PC-3 (cell line): ENCODE measurements around the gene PRPF39. TPM values are rescaled to one million over a fixed set of nuclear protein-coding genes. Genes with fewer than 3 reads are reported as not detected.
A peak's percentile ranks its signal among the peaks of the same experiment; 100 is the strongest.

Experiments
- ATAC-seq: fragments of 200-7000 bp; cut with Tn5 transposase; 2 replicates; pipeline ENCODE4 v1.9.1; 2020; ENCODE audit warnings: mild to moderate bottlenecking, moderate library complexity
- BruUV-seq: library from RNA; stranded (reverse); fragments of 400-500 nt; replicated peaks from 2 replicates; lab custom pipeline; 2021; lab: Mats Ljungman, UMichigan
- CTCF ChIA-PET: fragments of 300-600 bp; sonication (Branson Sonifier 250); formaldehyde crosslinking; loops from one replicate; lab custom pipeline; 2022; ENCODE audit warnings: antibody characterized with exemption; lab: Charles Lee
- POLR2A ChIA-PET: fragments of 300-600 bp; sonication (Branson Sonifier 250); formaldehyde crosslinking; loops from one replicate; lab custom pipeline; 2022; ENCODE audit warnings: antibody characterized with exemption; ENCODE audit not compliant: unreplicated experiment; lab: Charles Lee
- DNase-seq: peaks from one replicate; pipeline ENCODE4 v3.0.0-alpha.2; 2015
- H2AFZ ChIP-seq: fragments of 300-600 bp; sonication (generic); 2 replicates; pipeline ENCODE4 v1.6.0; 2016; ENCODE audit warnings: antibody characterized with exemption, low read length
- H3F3A ChIP-seq: fragments of 300-600 bp; sonication (generic); one replicate; pipeline ENCODE4 v1.6.0; 2017; ENCODE audit warnings: antibody characterized with exemption, low read length, control low read depth, mild to moderate bottlenecking; ENCODE audit not compliant: unreplicated experiment
- H3K27ac ChIP-seq: fragments of 300-600 bp; sonication (generic); 2 replicates; pipeline ENCODE4 v1.5.1; 2016; ENCODE audit warnings: mild to moderate bottlenecking, low read length
- H3K27me3 ChIP-seq: fragments of 300-600 bp; sonication (generic); 2 replicates; pipeline ENCODE4 v1.6.1; 2016; ENCODE audit warnings: low read length, mixed read lengths
- H3K36me3 ChIP-seq: fragments of 300-600 bp; sonication (generic); 2 replicates; pipeline ENCODE4 v1.6.1; 2016; ENCODE audit warnings: low read depth, mixed run types, low read length, mixed read lengths
- H3K4me1 ChIP-seq: fragments of 300-600 bp; sonication (generic); 2 replicates; pipeline ENCODE4 v1.5.1; 2016; ENCODE audit warnings: low read length; ENCODE audit not compliant: insufficient read depth
- H3K4me2 ChIP-seq: fragments of 300-600 bp; sonication (generic); 2 replicates; pipeline ENCODE4 v1.6.0; 2016; ENCODE audit warnings: low read length
- H3K4me3 ChIP-seq: fragments of 300-600 bp; sonication (generic); 2 replicates; pipeline ENCODE4 v1.5.1; 2016; ENCODE audit warnings: mild to moderate bottlenecking, low read length, mixed read lengths
- H3K79me2 ChIP-seq: fragments of 300-600 bp; sonication (generic); 2 replicates; pipeline ENCODE4 v1.6.1; 2017; ENCODE audit warnings: low read length, mixed read lengths
- H3K9ac ChIP-seq: fragments of 300-600 bp; sonication (generic); 2 replicates; pipeline ENCODE4 v1.6.0; 2016; ENCODE audit warnings: mild to moderate bottlenecking, low read length
- H3K9me2 ChIP-seq: fragments of 300-600 bp; sonication (generic); replicated peaks from 2 replicates; pipeline ENCODE4 v1.6.1; 2016; ENCODE audit warnings: mixed run types, low read length, mixed read lengths
- H3K9me3 ChIP-seq: fragments of 300-600 bp; sonication (generic); 2 replicates; pipeline ENCODE4 v1.6.1; 2016; ENCODE audit warnings: low read length, mixed read lengths
- H4K20me1 ChIP-seq: fragments of 300-600 bp; sonication (generic); 2 replicates; pipeline ENCODE4 v1.6.1; 2016; ENCODE audit warnings: low read length, mixed read lengths
- CTCF ChIP-seq: fragments of 300-600 bp; sonication (generic); conservative IDR thresholded peaks from 2 replicates; pipeline ENCODE4 v1.5.1; 2017; ENCODE audit warnings: antibody characterized with exemption, low read depth, mild to moderate bottlenecking, low read length
- EZH2 ChIP-seq: fragments of 300-600 bp; sonication (generic); IDR thresholded peaks from one replicate; pipeline ENCODE4 v1.6.1; 2017; ENCODE audit warnings: antibody characterized with exemption, mild to moderate bottlenecking, low read length; ENCODE audit not compliant: unreplicated experiment
- EZH2phosphoT487 ChIP-seq: fragments of 300-600 bp; sonication (generic); IDR thresholded peaks from 2 replicates; pipeline ENCODE4 v1.6.1; 2018; ENCODE audit warnings: mild to moderate bottlenecking, antibody characterized with exemption, low read length, borderline replicate concordance
- intact Hi-C: fragments of 100-400 bp; cut with micrococcal nuclease; formaldehyde crosslinking; loops from 2 replicates; pipeline ENCODE4 v1.9.0; 2023
- total RNA-seq: library from RNA; depleted of rRNA; stranded (reverse); fragments of >200 nt; gene quantifications from 2 replicates; pipeline ENCODE4 v1.2.3, GENCODE V29; 2014

The PRPF39 gene
- total RNA-seq, 1 experiment from 2014 or later = 19.2 TPM

GRCh38 chr14:45084946-45085346 lies 1.0 kb downstream of the PRPF39 start:
- H3K4me2 ChIP-seq = peak overlapping the region; percentile 88
- no peak overlapping the region for H3K27ac ChIP-seq
- no TSS peak for BruUV-seq
- intact Hi-C loops = loop anchor here (1.0 kb wide), 3 partner anchors 11 to 124 kb away; partner anchors contain the start of genes FANCM and KLHL28
- no peaks in the 10 kb centered on the region for H3K9me3 ChIP-seq
- peaks cover 53% of the 10 kb centered on the region for H4K20me1 ChIP-seq
- TF ChIP-seq EZH2phosphoT487 (no peak), CTCF (no peak), EZH2 (no peak)
- H3K9me2 ChIP-seq = no peaks in the 10 kb centered on the region
- ChIA-PET POLR2A (interaction anchor here (0.8 kb wide), 1 partner anchor 28 kb away, joined by 3 read pairs; no protein-coding TSS in a partner anchor), CTCF (no interaction called here)
- no peaks in the 10 kb centered on the region; the same call in 1 of the 2 replicates for H3K36me3 ChIP-seq
- ATAC-seq (no peak; the same call in 1 of the 2 replicates), DNase-seq (peak; percentile 15)
- no peaks in the 10 kb centered on the region for H3K27me3 ChIP-seq
- peak overlapping the region; percentile 99 for H3K4me3 ChIP-seq
- no peak overlapping the region for H2AFZ ChIP-seq
- H3K79me2 ChIP-seq = peaks cover 60% of the 10 kb centered on the region
- H3K9ac ChIP-seq = peak overlapping the region; percentile 97
- no peaks in the 10 kb centered on the region for H3F3A ChIP-seq
- H3K4me1 ChIP-seq = peaks cover 37% of the 10 kb centered on the region

- H3K9ac ChIP-seq = no peak overlapping the region
- ATAC-seq (peak; percentile 68), DNase-seq (peak; percentile 39)
- H3K4me1 ChIP-seq = peaks cover 49% of the 10 kb centered on the region
- H3F3A ChIP-seq = peaks cover 3% of the 10 kb centered on the region
- BruUV-seq = no TSS peak
- H3K27me3 ChIP-seq = no peaks in the 10 kb centered on the region
- H2AFZ ChIP-seq = no peak overlapping the region
- H4K20me1 ChIP-seq = peaks cover 66% of the 10 kb centered on the region
- no peaks in the 10 kb centered on the region for H3K9me2 ChIP-seq
- ChIA-PET CTCF (no interaction called here), POLR2A (interaction anchor here (0.5 kb wide), 1 partner anchor 113 kb away, joined by 4 read pairs; no protein-coding TSS in a partner anchor)
- no peaks in the 10 kb centered on the region for H3K9me3 ChIP-seq
- H3K79me2 ChIP-seq = peaks cover 99% of the 10 kb centered on the region
- H3K4me3 ChIP-seq = no peak overlapping the region
- no peak overlapping the region for H3K27ac ChIP-seq
- intact Hi-C loops = no loop called here
- TF ChIP-seq EZH2 = no peak
- TF ChIP-seq CTCF = no peak
- no peak for TF ChIP-seq EZH2phosphoT487
- H3K36me3 ChIP-seq = peaks cover 9% of the 10 kb centered on the region
- peak overlapping the region; percentile 14 for H3K4me2 ChIP-seq
These were observed 5.9 kb downstream of the PRPF39 start for GRCh38 chr14:45089813-45090212.

GRCh38 chr14:45091710-45092109 lies 7.8 kb downstream of the PRPF39 start:
- H3K4me2 ChIP-seq = no peak overlapping the region
- no peak for ATAC-seq
- H4K20me1 ChIP-seq = peaks cover 47% of the 10 kb centered on the region

More at GRCh38 chr14:45091710-45092109, 7.8 kb downstream of the PRPF39 start:
- Histone ChIP-seq H2AFZ (no peak overlapping the region), H3K9ac (no peak overlapping the region), H3K4me1 (peaks cover 50% of the 10 kb centered on the region), H3K36me3 (peaks cover 19% of the 10 kb centered on the region), H3K79me2 (peaks cover 90% of the 10 kb centered on the region), H3K27ac (no peak overlapping the region), H3F3A (peaks cover 3% of the 10 kb centered on the region), H3K9me3 (no peaks in the 10 kb centered on the region), H3K9me2 (no peaks in the 10 kb centered on the region), H3K4me3 (no peak overlapping the region), H3K27me3 (no peaks in the 10 kb centered on the region)
- ChIA-PET CTCF (no interaction called here), POLR2A (no interaction called here)
- intact Hi-C loops = no loop called here
- BruUV-seq = no TSS peak
- peak; percentile 32 for DNase-seq
- TF ChIP-seq EZH2phosphoT487 (no peak), CTCF (no peak), EZH2 (no peak)
